OCI-LY1 (cell line): Measurements from ENCODE around the gene PGLYRP2.
A peak's percentile ranks its signal among the peaks of the same experiment; 100 is the strongest.

ENCODE experiments used
- H2AFZ ChIP-seq: fragments of 200-600 bp; sonication (generic), shearing (Covaris generic); 2 replicates; pipeline ENCODE4 v1.6.0; 2014; ENCODE audit warnings: antibody characterized with exemption, mild to moderate bottlenecking, low read length
- H3F3A ChIP-seq: fragments of 200-600 bp; sonication (generic), shearing (Covaris generic); 2 replicates; pipeline ENCODE4 v1.6.0; 2014; ENCODE audit warnings: mild to moderate bottlenecking, antibody characterized with exemption, low read length, moderate library complexity; ENCODE audit not compliant: insufficient read depth
- H3K27ac ChIP-seq: fragments of 200-600 bp; sonication (generic); 2 replicates; pipeline ENCODE4 v1.5.1; 2014; ENCODE audit warnings: low read length, mixed run types, mild to moderate bottlenecking, low read depth; ENCODE audit not compliant: poor library complexity, severe bottlenecking
- H3K27me3 ChIP-seq: fragments of 200-600 bp; sonication (generic); 2 replicates; pipeline ENCODE4 v1.6.0; 2014; ENCODE audit warnings: antibody characterized with exemption, mild to moderate bottlenecking, low read length, moderate library complexity; ENCODE audit not compliant: insufficient read depth
- H3K36me3 ChIP-seq: fragments of 200-600 bp; sonication (generic); 2 replicates; pipeline ENCODE4 v1.6.1; 2014; ENCODE audit warnings: mild to moderate bottlenecking, antibody characterized with exemption, low read length, moderate library complexity, mixed read lengths; ENCODE audit not compliant: insufficient read depth
- H3K4me1 ChIP-seq: fragments of 200-600 bp; sonication (generic); 2 replicates; pipeline ENCODE4 v1.5.1; 2014; ENCODE audit warnings: mild to moderate bottlenecking, low read length, moderate library complexity; ENCODE audit not compliant: insufficient read depth, severe bottlenecking
- H3K4me2 ChIP-seq: fragments of 200-600 bp; sonication (generic), shearing (Covaris generic); 2 replicates; pipeline ENCODE4 v1.6.1; 2014; ENCODE audit warnings: low read length
- H3K4me3 ChIP-seq: fragments of 200-600 bp; sonication (generic); 2 replicates; pipeline ENCODE4 v1.5.1; 2014; ENCODE audit warnings: low read length, low read depth, mild to moderate bottlenecking, mixed read lengths; ENCODE audit not compliant: poor library complexity, severe bottlenecking
- H3K79me2 ChIP-seq: fragments of 200-600 bp; shearing (Covaris generic); 2 replicates; pipeline ENCODE4 v1.6.1; 2016; ENCODE audit warnings: mixed run types, low read length, mixed read lengths; ENCODE audit not compliant: insufficient read depth
- H3K9ac ChIP-seq: fragments of 200-600 bp; sonication (generic), shearing (Covaris generic); 2 replicates; pipeline ENCODE4 v1.6.1; 2014; ENCODE audit warnings: mild to moderate bottlenecking, low read length, mixed read lengths
- H3K9me2 ChIP-seq: fragments of 200-600 bp; sonication (generic), shearing (Covaris generic); 2 replicates; pipeline ENCODE4 v1.6.1; 2014; ENCODE audit warnings: low read depth, mild to moderate bottlenecking, low read length, mixed read lengths
- H3K9me3 ChIP-seq: fragments of 200-600 bp; shearing (Covaris generic); 2 replicates; pipeline ENCODE4 v1.6.1; 2014; ENCODE audit warnings: low read length, mixed read lengths
- H4K20me1 ChIP-seq: fragments of 200-600 bp; sonication (generic), shearing (Covaris generic); 2 replicates; pipeline ENCODE4 v1.6.0; 2016; ENCODE audit warnings: mild to moderate bottlenecking, low read length; ENCODE audit not compliant: insufficient read depth
- EZH2 ChIP-seq: fragments of 200-600 bp; sonication (generic), shearing (Covaris generic); IDR thresholded peaks from 2 replicates; pipeline ENCODE4 v1.8.0; 2017; ENCODE audit warnings: borderline replicate concordance, mixed run types, mild to moderate bottlenecking, antibody characterized with exemption, low read length, moderate library complexity, mixed read lengths
- TF ChIP-seq, protein P1 (sequence below): fragments of 200-600 bp; sonication (generic), shearing (Covaris generic); IDR thresholded peaks from 2 replicates; pipeline ENCODE4 v1.5.1; 2017; ENCODE audit warnings: mild to moderate bottlenecking, antibody characterized with exemption, low read length, moderate library complexity, mixed read lengths

Gene PGLYRP2

GRCh38 chr19:15466851-15467733, 12.2 kb downstream of the PGLYRP2 start:
- no peak overlapping the region for H3K4me2 ChIP-seq

GRCh38 chr19:15464394-15465385, 14.6 kb downstream of the PGLYRP2 start, which contains the start of gene RASAL3:
Gene RASAL3 (minus strand): TSS chr19:15464544. CDS start chr19:15464358, 186 bp downstream.
- Histone ChIP-seq H3K27ac (peak within 1 kb of the TSS; percentile 67), H3K9ac (peak within 1 kb of the TSS; percentile 89), H3K4me1 (peaks cover 22% of the 10 kb centered on the region), H4K20me1 (no peaks in the 10 kb centered on the region), H3K27me3 (no peaks in the 10 kb centered on the region), H3K79me2 (no peaks in the 10 kb centered on the region), H3K9me2 (no peaks in the 10 kb centered on the region), H3F3A (no peaks in the 10 kb centered on the region), H3K36me3 (no peaks in the 10 kb centered on the region), H3K4me3 (peak within 1 kb of the TSS; percentile 88), H2AFZ (peak within 1 kb of the TSS; percentile 89), H3K9me3 (no peaks in the 10 kb centered on the region), H3K4me2 (peak within 1 kb of the TSS; percentile 92)
- TF ChIP-seq EZH2: no peak
- TF ChIP-seq, protein P1, sequence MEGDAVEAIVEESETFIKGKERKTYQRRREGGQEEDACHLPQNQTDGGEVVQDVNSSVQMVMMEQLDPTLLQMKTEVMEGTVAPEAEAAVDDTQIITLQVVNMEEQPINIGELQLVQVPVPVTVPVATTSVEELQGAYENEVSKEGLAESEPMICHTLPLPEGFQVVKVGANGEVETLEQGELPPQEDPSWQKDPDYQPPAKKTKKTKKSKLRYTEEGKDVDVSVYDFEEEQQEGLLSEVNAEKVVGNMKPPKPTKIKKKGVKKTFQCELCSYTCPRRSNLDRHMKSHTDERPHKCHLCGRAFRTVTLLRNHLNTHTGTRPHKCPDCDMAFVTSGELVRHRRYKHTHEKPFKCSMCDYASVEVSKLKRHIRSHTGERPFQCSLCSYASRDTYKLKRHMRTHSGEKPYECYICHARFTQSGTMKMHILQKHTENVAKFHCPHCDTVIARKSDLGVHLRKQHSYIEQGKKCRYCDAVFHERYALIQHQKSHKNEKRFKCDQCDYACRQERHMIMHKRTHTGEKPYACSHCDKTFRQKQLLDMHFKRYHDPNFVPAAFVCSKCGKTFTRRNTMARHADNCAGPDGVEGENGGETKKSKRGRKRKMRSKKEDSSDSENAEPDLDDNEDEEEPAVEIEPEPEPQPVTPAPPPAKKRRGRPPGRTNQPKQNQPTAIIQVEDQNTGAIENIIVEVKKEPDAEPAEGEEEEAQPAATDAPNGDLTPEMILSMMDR: no peak

More at GRCh38 chr19:15466851-15467733, 12.2 kb downstream of the PGLYRP2 start:
- Histone ChIP-seq H3K4me3 (no peak overlapping the region), H2AFZ (no peak overlapping the region), H3K9me2 (no peaks in the 10 kb centered on the region), H3K79me2 (no peaks in the 10 kb centered on the region), H3F3A (no peaks in the 10 kb centered on the region), H3K27ac (no peak overlapping the region), H3K9me3 (no peaks in the 10 kb centered on the region), H3K4me1 (peaks cover 22% of the 10 kb centered on the region), H3K36me3 (no peaks in the 10 kb centered on the region), H3K27me3 (no peaks in the 10 kb centered on the region), H3K9ac (no peak overlapping the region), H4K20me1 (no peaks in the 10 kb centered on the region)
- TF ChIP-seq, protein P1: no peak
- TF ChIP-seq EZH2: no peak

DNA sequence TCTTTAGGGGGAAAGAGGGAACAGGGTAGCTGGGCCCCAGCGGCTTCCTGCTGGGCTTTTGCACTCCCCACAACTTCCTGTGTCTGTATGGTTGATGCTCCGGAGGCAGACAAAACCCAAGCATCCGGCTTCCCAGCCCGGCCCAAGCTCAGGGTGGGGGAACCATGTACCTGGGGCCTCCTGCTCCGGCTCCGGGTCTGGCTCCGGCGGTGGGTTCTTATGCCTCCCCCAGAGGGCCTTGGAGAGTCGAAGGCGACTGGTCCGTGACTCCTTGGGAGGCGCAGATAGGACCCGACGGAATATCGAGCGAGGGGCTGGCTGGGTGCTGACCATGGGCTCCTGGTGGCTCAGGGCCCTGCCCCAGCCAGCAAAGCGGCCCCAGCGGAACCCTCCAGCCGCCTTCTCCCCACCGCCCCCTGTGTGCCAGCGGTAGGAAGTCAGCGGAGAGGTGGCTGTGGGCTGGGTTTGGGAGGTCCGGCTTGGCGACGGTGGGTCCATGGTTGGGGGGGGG, 15.4 kb downstream of the PGLYRP2 start:
- peak overlapping the region; percentile 89 for H2AFZ ChIP-seq
- peak overlapping the region; percentile 92 for H3K4me2 ChIP-seq
- no peaks in the 10 kb centered on the region for H3F3A ChIP-seq
- no peaks in the 10 kb centered on the region for H3K79me2 ChIP-seq
- no peaks in the 10 kb centered on the region for H3K27me3 ChIP-seq
- peak overlapping the region; percentile 89 for H3K9ac ChIP-seq
- H3K36me3 ChIP-seq: no peaks in the 10 kb centered on the region
- peak overlapping the region; percentile 88 for H3K4me3 ChIP-seq
- H4K20me1 ChIP-seq: no peaks in the 10 kb centered on the region
- peaks cover 22% of the 10 kb centered on the region for H3K4me1 ChIP-seq
- peak overlapping the region; percentile 67 for H3K27ac ChIP-seq
- TF ChIP-seq, protein P1: no peak
- TF ChIP-seq EZH2: no peak
- no peaks in the 10 kb centered on the region for H3K9me2 ChIP-seq
- no peaks in the 10 kb centered on the region for H3K9me3 ChIP-seq
